NCI-H226 (cell line): ENCODE results near the gene EPHA4.

Experiments used
- DNase-seq: peaks from one replicate; pipeline ENCODE4 v3.0.0-alpha.2; 2015

EPHA4 gene

GRCh38 chr2:221501210-221501882, 70.8 kb downstream of the EPHA4 start:
- peak; percentile 76 for DNase-seq

GRCh38 chr2:221500501-221501209, 71.4 kb downstream of the EPHA4 start:
- DNase-seq, result no peak

GRCh38 chr2:221495731-221496130, 76.4 kb downstream of the EPHA4 start:
- no peak for DNase-seq

GRCh38 chr2:221494556-221494955, 77.5 kb downstream of the EPHA4 start:
- peak; percentile 88 for DNase-seq

GRCh38 chr2:221493391-221493790, 78.7 kb downstream of the EPHA4 start:
- no peak for DNase-seq

GRCh38 chr2:221492636-221493035, 79.5 kb downstream of the EPHA4 start:
- no peak for DNase-seq

GRCh38 chr2:221490506-221491060, 81.5 kb downstream of the EPHA4 start:
- no peak for DNase-seq

GRCh38 chr2:221488136-221488807, 83.8 kb downstream of the EPHA4 start:
- DNase-seq, result no peak

GRCh38 chr2:221486106-221486505, 86.0 kb downstream of the EPHA4 start:
- no peak for DNase-seq

- DNase-seq, result no peak
Measured at GRCh38 chr2:221485503-221485870, 86.6 kb downstream of the EPHA4 start.

- DNase-seq, result no peak
Measured at GRCh38 chr2:221484761-221485502, 87.2 kb downstream of the EPHA4 start.

- no peak for DNase-seq
Measured at GRCh38 chr2:221482666-221483455, 89.2 kb downstream of the EPHA4 start.

- DNase-seq, result no peak
Measured at GRCh38 chr2:221480821-221481220, 91.3 kb downstream of the EPHA4 start.

- no peak for DNase-seq
Measured at GRCh38 chr2:221480163-221480562, 91.9 kb downstream of the EPHA4 start.

GRCh38 chr2:221478485-221478863, 93.6 kb downstream of the EPHA4 start:
- no peak for DNase-seq

- no peak for DNase-seq
Measured at GRCh38 chr2:221477714-221478484, 94.2 kb downstream of the EPHA4 start.

GRCh38 chr2:221476195-221476594, 95.9 kb downstream of the EPHA4 start:
- no peak for DNase-seq

- no peak for DNase-seq
Measured at GRCh38 chr2:221473451-221473850, 98.7 kb downstream of the EPHA4 start.

GRCh38 chr2:221468317-221468716, 103.8 kb downstream of the EPHA4 start:
- no peak for DNase-seq

GRCh38 chr2:221467610-221468009, 104.5 kb downstream of the EPHA4 start:
- no peak for DNase-seq

GRCh38 chr2:221466744-221467143, 105.4 kb downstream of the EPHA4 start:
- no peak for DNase-seq
